Measurements from ENCODE around the gene SWAP70. TPM values are rescaled to one million over a fixed set of nuclear protein-coding genes. Genes with fewer than 3 reads are reported as not detected.
A peak's percentile ranks its signal among the peaks of the same experiment; 100 is the strongest.

The SWAP70 gene
- total and polyA plus RNA-seq, 2 of the 13 experiments (the other 11 are each of a cell fraction or from before 2014, with no cell fraction given) = 4.6 to 8.7 TPM

DNA sequence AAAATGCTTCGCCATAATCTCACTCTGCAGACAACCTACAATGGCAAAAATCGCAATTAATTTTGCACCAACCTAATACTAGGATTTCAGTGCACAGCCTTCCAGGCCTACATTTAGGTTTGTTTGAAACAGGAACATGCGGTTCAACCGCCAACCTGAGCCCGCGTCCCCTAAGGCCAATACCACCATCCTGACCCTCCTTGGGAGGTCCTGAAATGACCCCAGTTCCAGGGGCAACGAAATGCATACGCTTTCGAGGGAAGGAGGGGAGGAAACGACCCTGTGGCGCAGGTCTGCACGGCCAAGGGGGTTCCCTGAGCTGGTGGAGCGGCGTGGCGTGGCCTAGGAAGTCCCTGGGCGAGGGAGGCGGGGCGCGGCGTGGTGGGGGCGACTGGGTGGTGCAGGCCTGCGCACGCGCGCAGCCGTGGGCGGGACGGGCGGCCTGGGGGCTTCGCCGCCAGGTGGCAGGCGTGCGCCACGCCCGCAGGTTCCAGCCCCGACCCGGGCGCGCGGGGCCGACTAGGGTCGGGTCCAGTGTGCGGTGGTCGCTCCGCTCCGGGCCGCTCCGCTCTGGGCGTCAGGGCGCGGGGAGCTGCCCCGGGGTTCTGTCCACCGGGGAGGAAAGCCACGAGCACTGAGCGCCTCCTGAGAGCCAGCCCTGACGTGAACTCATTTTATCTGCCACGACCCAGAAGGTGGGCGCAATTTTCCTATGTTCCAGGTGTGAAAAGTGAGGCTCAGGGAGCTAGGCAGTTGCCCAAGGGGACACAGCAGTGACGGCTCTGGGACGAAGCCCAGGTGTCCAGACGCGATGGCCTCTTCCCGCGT, 94.1 kb downstream of the SWAP70 start (continued):
- TF ChIP-seq HCFC1 (IDR thresholded peaks at IDR 0.05; ENCODE audit: low read depth, low read length) (0 out of 2 replicates have a peak, but pooled peaks have one; percentile 2), ZNF234 (CRISPR knock-in tag; conservative IDR thresholded peaks at IDR 0.05) (no peak), ARNT2 (CRISPR knock-in tag; IDR thresholded peaks at IDR 0.05; ENCODE audit: low read depth) (peak; percentile 63; the same call in 1 of the 2 replicates), JARID2 (CRISPR knock-in tag; IDR thresholded peaks at IDR 0.05; ENCODE audit: insufficient replicate concordance) (peak; percentile 19), ZSCAN21 (CRISPR knock-in tag; IDR thresholded peaks at IDR 0.05; ENCODE audit: borderline replicate concordance) (peak; percentile 4; the same call in 1 of the 2 replicates), ZBTB38 (CRISPR knock-in tag; IDR thresholded peaks at IDR 0.05) (no peak), SMYD3 (CRISPR knock-in tag; IDR thresholded peaks at IDR 0.05) (no peak), PHF21A (CRISPR knock-in tag; IDR thresholded peaks at IDR 0.05) (no peak), NRL (CRISPR knock-in tag; IDR thresholded peaks at IDR 0.05; ENCODE audit: borderline replicate concordance) (no peak; the same call in 1 of the 2 replicates), GATA4 (IDR thresholded peaks at IDR 0.05; ENCODE audit: borderline replicate concordance, low read depth) (no peak), ZIK1 (CRISPR knock-in tag; IDR thresholded peaks at IDR 0.05; ENCODE audit: borderline replicate concordance, low read depth) (peak; percentile 81; the same call in 1 of the 2 replicates), ZNF879 (CRISPR knock-in tag; IDR thresholded peaks at IDR 0.05) (peak; percentile 47; the same call in 1 of the 2 replicates), ZNF34 (CRISPR knock-in tag; IDR thresholded peaks at IDR 0.05; ENCODE audit: borderline replicate concordance) (peak; percentile 74; the same call in 1 of the 2 replicates), GFI1 (CRISPR knock-in tag; IDR thresholded peaks at IDR 0.05; ENCODE audit: borderline replicate concordance) (no peak), LCORL (IDR thresholded peaks at IDR 0.05) (no peak), LCORL (CRISPR knock-in tag; IDR thresholded peaks at IDR 0.05) (0 out of 2 replicates have a peak, but pooled peaks have one; percentile 24), POLR2G (IDR thresholded peaks at IDR 0.05; ENCODE audit: low read depth, low read length) (peak; percentile 71), ZNF530 (CRISPR knock-in tag; IDR thresholded peaks at IDR 0.05; ENCODE audit: low read depth) (no peak), TEAD2 (CRISPR knock-in tag; IDR thresholded peaks at IDR 0.05) (no peak), ZNF460 (CRISPR knock-in tag; IDR thresholded peaks at IDR 0.05; ENCODE audit: borderline replicate concordance) (no peak; the same call in 1 of the 2 replicates)
- TF ChIP-seq, protein P1, sequence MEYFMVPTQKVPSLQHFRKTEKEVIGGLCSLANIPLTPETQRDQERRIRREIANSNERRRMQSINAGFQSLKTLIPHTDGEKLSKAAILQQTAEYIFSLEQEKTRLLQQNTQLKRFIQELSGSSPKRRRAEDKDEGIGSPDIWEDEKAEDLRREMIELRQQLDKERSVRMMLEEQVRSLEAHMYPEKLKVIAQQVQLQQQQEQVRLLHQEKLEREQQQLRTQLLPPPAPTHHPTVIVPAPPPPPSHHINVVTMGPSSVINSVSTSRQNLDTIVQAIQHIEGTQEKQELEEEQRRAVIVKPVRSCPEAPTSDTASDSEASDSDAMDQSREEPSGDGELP (IDR thresholded peaks at IDR 0.05; ENCODE audit: borderline replicate concordance, low read depth) = 0 out of 2 replicates have a peak, but pooled peaks have one; percentile 2
- TF ChIP-seq, protein P2, sequence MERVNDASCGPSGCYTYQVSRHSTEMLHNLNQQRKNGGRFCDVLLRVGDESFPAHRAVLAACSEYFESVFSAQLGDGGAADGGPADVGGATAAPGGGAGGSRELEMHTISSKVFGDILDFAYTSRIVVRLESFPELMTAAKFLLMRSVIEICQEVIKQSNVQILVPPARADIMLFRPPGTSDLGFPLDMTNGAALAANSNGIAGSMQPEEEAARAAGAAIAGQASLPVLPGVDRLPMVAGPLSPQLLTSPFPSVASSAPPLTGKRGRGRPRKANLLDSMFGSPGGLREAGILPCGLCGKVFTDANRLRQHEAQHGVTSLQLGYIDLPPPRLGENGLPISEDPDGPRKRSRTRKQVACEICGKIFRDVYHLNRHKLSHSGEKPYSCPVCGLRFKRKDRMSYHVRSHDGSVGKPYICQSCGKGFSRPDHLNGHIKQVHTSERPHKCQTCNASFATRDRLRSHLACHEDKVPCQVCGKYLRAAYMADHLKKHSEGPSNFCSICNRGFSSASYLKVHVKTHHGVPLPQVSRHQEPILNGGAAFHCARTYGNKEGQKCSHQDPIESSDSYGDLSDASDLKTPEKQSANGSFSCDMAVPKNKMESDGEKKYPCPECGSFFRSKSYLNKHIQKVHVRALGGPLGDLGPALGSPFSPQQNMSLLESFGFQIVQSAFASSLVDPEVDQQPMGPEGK (CRISPR knock-in tag; IDR thresholded peaks at IDR 0.05) = peak; percentile 93
- TF ChIP-seq, protein P3, sequence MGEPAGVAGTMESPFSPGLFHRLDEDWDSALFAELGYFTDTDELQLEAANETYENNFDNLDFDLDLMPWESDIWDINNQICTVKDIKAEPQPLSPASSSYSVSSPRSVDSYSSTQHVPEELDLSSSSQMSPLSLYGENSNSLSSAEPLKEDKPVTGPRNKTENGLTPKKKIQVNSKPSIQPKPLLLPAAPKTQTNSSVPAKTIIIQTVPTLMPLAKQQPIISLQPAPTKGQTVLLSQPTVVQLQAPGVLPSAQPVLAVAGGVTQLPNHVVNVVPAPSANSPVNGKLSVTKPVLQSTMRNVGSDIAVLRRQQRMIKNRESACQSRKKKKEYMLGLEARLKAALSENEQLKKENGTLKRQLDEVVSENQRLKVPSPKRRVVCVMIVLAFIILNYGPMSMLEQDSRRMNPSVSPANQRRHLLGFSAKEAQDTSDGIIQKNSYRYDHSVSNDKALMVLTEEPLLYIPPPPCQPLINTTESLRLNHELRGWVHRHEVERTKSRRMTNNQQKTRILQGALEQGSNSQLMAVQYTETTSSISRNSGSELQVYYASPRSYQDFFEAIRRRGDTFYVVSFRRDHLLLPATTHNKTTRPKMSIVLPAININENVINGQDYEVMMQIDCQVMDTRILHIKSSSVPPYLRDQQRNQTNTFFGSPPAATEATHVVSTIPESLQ (CRISPR knock-in tag; conservative IDR thresholded peaks at IDR 0.05) = no peak
- TF ChIP-seq, protein P4, sequence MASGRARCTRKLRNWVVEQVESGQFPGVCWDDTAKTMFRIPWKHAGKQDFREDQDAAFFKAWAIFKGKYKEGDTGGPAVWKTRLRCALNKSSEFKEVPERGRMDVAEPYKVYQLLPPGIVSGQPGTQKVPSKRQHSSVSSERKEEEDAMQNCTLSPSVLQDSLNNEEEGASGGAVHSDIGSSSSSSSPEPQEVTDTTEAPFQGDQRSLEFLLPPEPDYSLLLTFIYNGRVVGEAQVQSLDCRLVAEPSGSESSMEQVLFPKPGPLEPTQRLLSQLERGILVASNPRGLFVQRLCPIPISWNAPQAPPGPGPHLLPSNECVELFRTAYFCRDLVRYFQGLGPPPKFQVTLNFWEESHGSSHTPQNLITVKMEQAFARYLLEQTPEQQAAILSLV (CRISPR knock-in tag; IDR thresholded peaks at IDR 0.05; ENCODE audit: borderline replicate concordance) = 0 out of 2 replicates have a peak, but pooled peaks have one; percentile 12
